ENCODE results near the gene SPIN2B. TPM values are rescaled to one million over a fixed set of nuclear protein-coding genes. Genes with fewer than 3 reads are reported as not detected.
"Not testable (repeated sequence)": the region's sequence is repeated elsewhere in the genome, so short reads cannot be mapped to it uniquely, and the experiment has no call there.

SPIN2B gene
- total RNA-seq, 1 experiment from 2014 or later: 13.9 TPM

DNA sequence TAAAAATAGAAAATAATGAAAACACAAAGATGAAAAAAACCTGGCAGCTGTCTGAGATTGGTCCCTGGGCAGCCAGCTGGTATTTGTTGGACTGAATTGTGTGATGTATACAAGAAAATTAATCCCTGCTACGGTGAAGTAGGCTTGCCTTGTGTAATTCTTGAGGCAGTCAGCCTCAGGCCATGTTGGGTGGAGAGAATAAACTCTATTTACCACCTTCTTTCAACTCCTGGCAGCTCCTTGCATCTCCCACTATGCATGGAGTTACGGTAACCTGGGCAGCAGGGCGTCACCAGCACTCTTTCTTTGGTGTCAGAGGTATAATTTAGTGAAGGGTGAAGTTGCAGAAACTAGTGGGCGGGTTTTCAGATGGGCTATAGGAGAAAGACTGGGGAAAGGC is 12.4 kb upstream of the SPIN2B start:
- peaks cover 21% of the 10 kb centered on the region for H3K4me1 Mint-ChIP-seq
- H3K27me3 Mint-ChIP-seq (ENCODE audit: low read depth): no peaks in the 10 kb centered on the region
- CTCF ChIA-PET: no interaction called here
- peaks cover 6% of the 10 kb centered on the region; the same call in 1 of the 2 replicates for H3K36me3 Mint-ChIP-seq
- TF ChIP-seq, protein P1, sequence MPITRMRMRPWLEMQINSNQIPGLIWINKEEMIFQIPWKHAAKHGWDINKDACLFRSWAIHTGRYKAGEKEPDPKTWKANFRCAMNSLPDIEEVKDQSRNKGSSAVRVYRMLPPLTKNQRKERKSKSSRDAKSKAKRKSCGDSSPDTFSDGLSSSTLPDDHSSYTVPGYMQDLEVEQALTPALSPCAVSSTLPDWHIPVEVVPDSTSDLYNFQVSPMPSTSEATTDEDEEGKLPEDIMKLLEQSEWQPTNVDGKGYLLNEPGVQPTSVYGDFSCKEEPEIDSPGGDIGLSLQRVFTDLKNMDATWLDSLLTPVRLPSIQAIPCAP (CRISPR knock-in tag; IDR thresholded peaks at IDR 0.05): no peak
- TF ChIP-seq GRHL2 (CRISPR knock-in tag; IDR thresholded peaks at IDR 0.05; ENCODE audit: insufficient replicate concordance, severe bottlenecking): no peak
- no peak for TF ChIP-seq ATF6 (CRISPR knock-in tag; IDR thresholded peaks at IDR 0.05)
- TF ChIP-seq, protein P2, sequence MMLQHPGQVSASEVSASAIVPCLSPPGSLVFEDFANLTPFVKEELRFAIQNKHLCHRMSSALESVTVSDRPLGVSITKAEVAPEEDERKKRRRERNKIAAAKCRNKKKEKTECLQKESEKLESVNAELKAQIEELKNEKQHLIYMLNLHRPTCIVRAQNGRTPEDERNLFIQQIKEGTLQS (CRISPR knock-in tag; conservative IDR thresholded peaks at IDR 0.05): no peak
- no peak for TF ChIP-seq ZNF532 (CRISPR knock-in tag; IDR thresholded peaks at IDR 0.05; ENCODE audit: borderline replicate concordance)
- no peak for TF ChIP-seq ATF1 (CRISPR knock-in tag; IDR thresholded peaks at IDR 0.05)
- no peak for TF ChIP-seq JAZF1 (CRISPR knock-in tag; IDR thresholded peaks at IDR 0.05)
- TF ChIP-seq ESRRA (CRISPR knock-in tag; IDR thresholded peaks at IDR 0.05; ENCODE audit: borderline replicate concordance): no peak
- no peak for TF ChIP-seq FOXP1 (CRISPR knock-in tag; IDR thresholded peaks at IDR 0.05; ENCODE audit: borderline replicate concordance)
- TF ChIP-seq, protein P3, sequence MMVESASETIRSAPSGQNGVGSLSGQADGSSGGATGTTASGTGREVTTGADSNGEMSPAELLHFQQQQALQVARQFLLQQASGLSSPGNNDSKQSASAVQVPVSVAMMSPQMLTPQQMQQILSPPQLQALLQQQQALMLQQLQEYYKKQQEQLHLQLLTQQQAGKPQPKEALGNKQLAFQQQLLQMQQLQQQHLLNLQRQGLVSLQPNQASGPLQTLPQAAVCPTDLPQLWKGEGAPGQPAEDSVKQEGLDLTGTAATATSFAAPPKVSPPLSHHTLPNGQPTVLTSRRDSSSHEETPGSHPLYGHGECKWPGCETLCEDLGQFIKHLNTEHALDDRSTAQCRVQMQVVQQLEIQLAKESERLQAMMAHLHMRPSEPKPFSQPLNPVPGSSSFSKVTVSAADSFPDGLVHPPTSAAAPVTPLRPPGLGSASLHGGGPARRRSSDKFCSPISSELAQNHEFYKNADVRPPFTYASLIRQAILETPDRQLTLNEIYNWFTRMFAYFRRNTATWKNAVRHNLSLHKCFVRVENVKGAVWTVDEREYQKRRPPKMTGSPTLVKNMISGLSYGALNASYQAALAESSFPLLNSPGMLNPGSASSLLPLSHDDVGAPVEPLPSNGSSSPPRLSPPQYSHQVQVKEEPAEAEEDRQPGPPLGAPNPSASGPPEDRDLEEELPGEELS (CRISPR knock-in tag; IDR thresholded peaks at IDR 0.05): no peak
- TF ChIP-seq ZNF138 (CRISPR knock-in tag; conservative IDR thresholded peaks at IDR 0.05): no peak
- TF ChIP-seq GABPB1 (CRISPR knock-in tag; IDR thresholded peaks at IDR 0.05): no peak
- no peak for TF ChIP-seq TEAD4 (CRISPR knock-in tag; IDR thresholded peaks at IDR 0.05)
- TF ChIP-seq, protein P4, sequence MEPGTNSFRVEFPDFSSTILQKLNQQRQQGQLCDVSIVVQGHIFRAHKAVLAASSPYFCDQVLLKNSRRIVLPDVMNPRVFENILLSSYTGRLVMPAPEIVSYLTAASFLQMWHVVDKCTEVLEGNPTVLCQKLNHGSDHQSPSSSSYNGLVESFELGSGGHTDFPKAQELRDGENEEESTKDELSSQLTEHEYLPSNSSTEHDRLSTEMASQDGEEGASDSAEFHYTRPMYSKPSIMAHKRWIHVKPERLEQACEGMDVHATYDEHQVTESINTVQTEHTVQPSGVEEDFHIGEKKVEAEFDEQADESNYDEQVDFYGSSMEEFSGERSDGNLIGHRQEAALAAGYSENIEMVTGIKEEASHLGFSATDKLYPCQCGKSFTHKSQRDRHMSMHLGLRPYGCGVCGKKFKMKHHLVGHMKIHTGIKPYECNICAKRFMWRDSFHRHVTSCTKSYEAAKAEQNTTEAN (CRISPR knock-in tag; IDR thresholded peaks at IDR 0.05): no peak
- no peak for TF ChIP-seq SMAD4 (CRISPR knock-in tag; IDR thresholded peaks at IDR 0.05)
- TF ChIP-seq NFE2L1 (CRISPR knock-in tag; IDR thresholded peaks at IDR 0.05): no peak
- TF ChIP-seq FOXJ3 (CRISPR knock-in tag; IDR thresholded peaks at IDR 0.05; ENCODE audit: borderline replicate concordance): no peak
- TF ChIP-seq ZNF281 (CRISPR knock-in tag; IDR thresholded peaks at IDR 0.05): no peak
- H3K9me3 Mint-ChIP-seq: no peaks in the 10 kb centered on the region
- H3K27ac Mint-ChIP-seq: no peak overlapping the region
- DNase-seq (ENCODE audit: low spot score): no peak
- POLR2A ChIA-PET: no interaction called here
- ATAC-seq: no peak
- no peak overlapping the region for H3K4me3 Mint-ChIP-seq

DNA sequence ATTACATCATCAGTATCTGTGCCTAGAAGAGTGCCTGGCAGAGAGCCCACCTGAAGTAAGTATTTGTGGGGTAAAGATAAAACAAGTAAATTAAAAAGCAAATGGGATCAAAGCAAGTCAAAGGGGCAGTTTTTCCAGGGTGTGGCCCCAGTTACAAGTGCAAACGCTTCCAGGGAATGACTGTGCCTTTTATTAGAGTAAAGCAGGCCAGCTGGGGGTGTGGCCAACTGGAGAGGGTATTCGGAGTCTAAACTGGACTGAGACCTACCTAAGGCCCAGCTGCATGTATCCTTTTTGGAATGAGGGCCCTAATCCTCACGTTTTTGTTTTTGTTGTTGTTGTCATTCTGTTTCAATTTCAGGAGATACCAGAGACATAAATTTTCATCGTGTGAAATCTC is 11.9 kb upstream of the SPIN2B start:
- ATAC-seq: not testable (repeated sequence)

More for the DNA sequence above, 11.9 kb upstream of the SPIN2B start:
- POLR2A ChIA-PET; CTCF ChIA-PET; H3K27me3 Mint-ChIP-seq (ENCODE audit: low read depth); H3K27ac Mint-ChIP-seq; H3K36me3 Mint-ChIP-seq; H3K4me3 Mint-ChIP-seq; DNase-seq (ENCODE audit: low spot score); H3K9me3 Mint-ChIP-seq: not testable (repeated sequence)
- peaks cover 17% of the 10 kb centered on the region for H3K4me1 Mint-ChIP-seq

Measured in WTC11 (cell line).